Testis (tissue), 2 donors: Measurements from ENCODE around the gene CEBPG.

Experiments
- CTCF ChIP-seq, 3 experiments: fragments of 450-650 bp in 2 of 3; fragments of 200-600 bp in 1 of 3; sonication (generic) in 1 of 3; IDR thresholded peaks; one replicate each; pipeline ENCODE4 v1.5.1; 2016 to 2019; ENCODE audit warnings: antibody characterized with exemption in 3 of 3, mild to moderate bottlenecking in 2 of 3, moderate library complexity in 1 of 3
- POLR2A ChIP-seq: fragments of 450-650 bp; IDR thresholded peaks from one replicate; pipeline ENCODE4 v1.6.1; 2017; ENCODE audit warnings: antibody characterized with exemption, mild to moderate bottlenecking, moderate library complexity

GRCh38 chr19:33333151-33333550 lies 40.4 kb upstream of the CEBPG start:
- TF ChIP-seq CTCF (IDR thresholded peaks at IDR 0.05) = no peak
- TF ChIP-seq POLR2A = no peak
